ENCODE data around the gene MAF. TPM values are rescaled to one million over a fixed set of nuclear protein-coding genes. Genes with fewer than 3 reads are reported as not detected.
A peak's percentile ranks its signal among the peaks of the same experiment; 100 is the strongest.

Gene MAF
- total RNA-seq, 4 donors from 2014 or later = 75.3 to 160 (median 115) TPM

DNA sequence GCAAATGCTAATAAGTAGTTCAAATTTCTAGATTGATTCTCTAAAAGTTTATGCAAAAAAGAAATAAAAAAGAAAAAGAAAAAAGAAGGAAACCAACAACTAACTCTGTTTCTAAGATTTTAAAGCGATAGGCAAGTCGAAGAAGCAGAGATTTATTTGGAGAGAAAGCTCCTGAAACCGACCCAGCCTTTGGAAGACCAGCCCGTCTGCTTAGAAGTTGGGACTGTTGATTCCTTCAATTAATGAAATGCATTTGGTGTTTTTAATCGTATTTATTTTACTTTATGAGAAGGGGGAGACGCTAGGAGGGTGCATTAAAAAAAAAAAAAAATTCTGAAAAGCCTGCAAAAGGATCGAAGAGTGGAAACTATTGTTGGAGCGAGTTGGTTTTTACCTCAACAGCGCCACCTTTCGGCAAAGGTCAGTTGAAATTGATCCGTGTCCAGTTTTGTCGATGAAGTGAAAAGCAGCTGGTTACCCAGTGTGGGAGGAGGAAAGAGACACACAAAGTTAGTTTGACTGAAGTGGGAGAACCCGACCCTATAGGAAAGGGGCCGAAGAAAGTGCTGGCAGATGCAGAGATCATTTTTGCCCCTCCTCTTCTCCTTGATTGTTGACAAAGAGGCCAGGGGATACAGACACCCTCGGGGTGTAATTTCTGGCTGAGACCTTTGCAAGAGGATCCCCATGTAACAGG is 1.5 kb upstream of the MAF start:
- Histone ChIP-seq H3K36me3 (no peaks in the 10 kb centered on the region), H3K4me1 (peaks cover 0 to 28% (median 6%) of the 10 kb centered on the region in 4 donors), H3K27ac (peak overlapping the region; percentile 91 to 96 (median 94)), H3K9me3 (no peaks in the 10 kb centered on the region), H3K4me3 (peak overlapping the region; percentile 62 to 91 (median 78)), H3K27me3 (no peaks in the 10 kb centered on the region)
- 1 to 2% methylated on average over 15 of the region's 15 CpGs for WGBS, 2 donors
- peak; percentile 79 to 91 for DNase-seq (ENCODE audit: low spot score in 2 of 2)
- TF ChIP-seq EP300 (IDR thresholded peaks at IDR 0.05) = peak in 1 of 2 donors; percentile 67
- TF ChIP-seq POLR2A (IDR thresholded peaks at IDR 0.05) = no peak
- TF ChIP-seq, protein P1, sequence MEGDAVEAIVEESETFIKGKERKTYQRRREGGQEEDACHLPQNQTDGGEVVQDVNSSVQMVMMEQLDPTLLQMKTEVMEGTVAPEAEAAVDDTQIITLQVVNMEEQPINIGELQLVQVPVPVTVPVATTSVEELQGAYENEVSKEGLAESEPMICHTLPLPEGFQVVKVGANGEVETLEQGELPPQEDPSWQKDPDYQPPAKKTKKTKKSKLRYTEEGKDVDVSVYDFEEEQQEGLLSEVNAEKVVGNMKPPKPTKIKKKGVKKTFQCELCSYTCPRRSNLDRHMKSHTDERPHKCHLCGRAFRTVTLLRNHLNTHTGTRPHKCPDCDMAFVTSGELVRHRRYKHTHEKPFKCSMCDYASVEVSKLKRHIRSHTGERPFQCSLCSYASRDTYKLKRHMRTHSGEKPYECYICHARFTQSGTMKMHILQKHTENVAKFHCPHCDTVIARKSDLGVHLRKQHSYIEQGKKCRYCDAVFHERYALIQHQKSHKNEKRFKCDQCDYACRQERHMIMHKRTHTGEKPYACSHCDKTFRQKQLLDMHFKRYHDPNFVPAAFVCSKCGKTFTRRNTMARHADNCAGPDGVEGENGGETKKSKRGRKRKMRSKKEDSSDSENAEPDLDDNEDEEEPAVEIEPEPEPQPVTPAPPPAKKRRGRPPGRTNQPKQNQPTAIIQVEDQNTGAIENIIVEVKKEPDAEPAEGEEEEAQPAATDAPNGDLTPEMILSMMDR (IDR thresholded peaks at IDR 0.05) = peak; percentile 72 to 80 (median 78)

DNA sequence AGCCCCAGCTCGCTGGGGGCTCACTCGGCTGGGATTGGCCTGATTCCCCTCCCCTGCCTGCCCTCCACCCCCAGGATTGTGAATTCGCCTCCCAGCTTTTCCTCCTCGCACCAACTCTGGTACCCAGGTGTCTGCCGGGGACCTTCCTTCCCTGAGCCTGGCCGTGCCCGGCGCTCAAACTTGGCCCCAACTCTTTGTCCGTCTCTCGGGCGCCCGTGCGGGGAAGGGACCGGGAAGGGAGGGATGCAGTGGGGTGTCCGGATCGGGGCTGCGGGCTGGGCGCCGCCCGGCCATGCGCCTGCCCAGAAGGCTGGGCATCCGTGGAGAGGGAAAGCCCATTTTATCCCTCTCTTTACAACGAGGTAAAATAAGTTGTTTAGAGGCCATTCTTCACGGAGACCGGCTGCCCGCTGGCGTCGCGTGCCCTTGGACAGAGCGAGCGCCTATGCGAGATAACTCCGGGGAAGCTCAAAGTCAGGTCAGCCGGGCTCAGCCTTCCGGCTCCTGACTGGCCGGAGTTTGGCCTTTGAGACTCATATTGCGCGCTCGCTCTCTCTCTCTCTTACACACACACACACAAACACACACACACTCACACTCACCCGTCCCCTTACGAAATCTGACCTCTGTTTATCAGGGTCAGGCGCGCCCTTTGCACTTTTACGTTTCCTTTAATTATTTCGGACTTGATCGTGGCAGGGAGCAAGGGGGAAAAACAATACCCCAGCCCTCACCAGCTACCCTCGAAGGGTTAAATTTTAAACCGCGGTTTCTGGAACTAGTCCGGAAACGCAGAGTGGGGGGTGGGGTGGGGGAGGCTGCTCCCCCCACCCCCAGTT is 774 bp upstream of the MAF start:
- TF ChIP-seq EP300 (IDR thresholded peaks at IDR 0.05) (peak in 1 of 2 donors; percentile 2), POLR2A (IDR thresholded peaks at IDR 0.05) (peak; percentile 7 to 19)
- TF ChIP-seq, protein P1 (IDR thresholded peaks at IDR 0.05) = no peak
- WGBS, 2 donors = 0 to 1% methylated on average over 44 to 50 of the region's 51 CpGs
- peak in 1 of 2 donors; percentile 41 for DNase-seq (ENCODE audit: low spot score in 2 of 2)

DNA sequence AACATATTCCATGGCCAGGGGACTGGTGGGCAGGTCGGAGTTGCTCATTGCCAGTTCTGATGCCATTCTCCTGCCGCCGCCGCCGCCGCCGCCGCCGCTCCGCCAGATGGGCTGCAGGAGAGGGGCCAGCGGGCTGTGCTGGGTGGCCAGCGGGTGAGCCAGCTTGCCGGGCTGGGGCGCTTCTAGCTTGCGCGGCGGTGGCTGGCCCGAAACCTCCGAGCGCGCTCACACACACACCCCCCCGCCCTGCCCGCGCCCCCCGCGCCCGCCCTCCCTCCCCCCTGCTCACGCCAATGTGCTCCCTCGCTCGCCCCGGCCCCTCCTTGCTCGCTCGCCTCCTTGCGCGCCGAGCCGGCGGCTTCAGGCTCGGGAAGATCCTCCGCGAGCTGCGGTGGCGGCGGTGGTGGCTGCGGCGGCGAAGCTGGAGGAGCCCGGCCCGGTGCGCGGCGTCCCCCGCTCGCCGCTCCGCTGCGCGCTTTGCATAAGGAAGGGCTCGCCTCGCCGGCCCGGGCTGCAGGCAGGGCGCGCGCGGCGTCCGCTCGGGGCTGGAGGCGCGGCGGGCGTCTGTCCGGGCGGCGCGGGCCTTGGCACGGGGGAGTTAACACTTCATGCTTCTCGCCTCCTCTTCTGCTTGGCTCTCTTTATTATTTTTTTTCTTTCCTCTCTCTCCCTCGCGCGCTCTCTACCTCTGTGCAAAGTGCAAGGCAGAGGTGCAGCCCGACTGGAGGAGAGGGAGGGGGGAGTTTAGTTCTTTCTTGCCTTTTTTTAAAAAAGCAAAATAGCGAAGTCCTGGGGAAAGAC is 500 bp downstream of the MAF start:
- TF ChIP-seq EP300 (IDR thresholded peaks at IDR 0.05) (peak in 1 of 2 donors; percentile 61), POLR2A (IDR thresholded peaks at IDR 0.05) (no peak)
- TF ChIP-seq, protein P1 (IDR thresholded peaks at IDR 0.05) = no peak
- Histone ChIP-seq H3K4me1 (peaks cover 0 to 20% (median 2%) of the 10 kb centered on the region in 4 donors), H3K36me3 (no peaks in the 10 kb centered on the region), H3K27ac (peak overlapping the region; percentile 91 to 96 (median 94)), H3K4me3 (peak overlapping the region; percentile 62 to 91 (median 79)), H3K27me3 (no peaks in the 10 kb centered on the region), H3K9me3 (no peaks in the 10 kb centered on the region)
- DNase-seq (ENCODE audit: low spot score in 2 of 2) = no peak
- WGBS, 2 donors = 0 to 1% methylated on average over 42 to 75 of the region's 84 CpGs

More for the DNA sequence above, 774 bp upstream of the MAF start:
- Histone ChIP-seq H3K4me3 (peak overlapping the region; percentile 62 to 91 (median 78)), H3K36me3 (no peaks in the 10 kb centered on the region), H3K27ac (peak overlapping the region; percentile 91 to 96 (median 94)), H3K4me1 (peaks cover 0 to 25% (median 6%) of the 10 kb centered on the region in 4 donors), H3K9me3 (no peaks in the 10 kb centered on the region), H3K27me3 (no peaks in the 10 kb centered on the region)

DNA sequence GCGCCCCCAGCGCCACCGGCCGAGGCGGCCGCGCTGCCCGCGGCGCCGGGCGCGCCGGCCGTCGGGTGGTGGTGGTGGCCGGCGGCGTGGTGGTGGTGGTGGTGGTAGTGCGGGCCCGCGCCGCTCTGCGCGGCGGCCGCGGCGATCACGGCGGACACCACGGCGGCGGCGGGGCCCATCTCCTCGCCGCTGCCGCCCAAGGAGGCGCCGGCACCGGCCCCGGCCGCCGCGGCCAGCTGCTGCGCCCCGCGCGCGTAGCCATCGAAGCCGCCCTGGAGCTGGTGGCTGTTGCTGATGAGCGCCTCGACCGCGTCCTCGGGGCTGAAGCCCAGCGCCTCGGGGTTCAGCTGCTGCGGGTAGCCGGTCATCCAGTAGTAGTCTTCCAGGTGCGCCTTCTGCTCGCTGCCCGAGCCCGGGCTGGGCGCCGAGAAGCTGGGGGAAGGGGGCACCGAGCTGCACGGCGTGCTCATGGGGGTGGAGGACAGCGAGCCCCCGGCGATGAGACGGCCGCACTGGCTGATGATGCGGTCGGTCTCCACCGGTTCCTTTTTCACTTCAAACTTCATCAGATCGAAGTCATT is 1.2 kb downstream of the MAF start:
- no peaks in the 10 kb centered on the region for H3K27me3 ChIP-seq
- 0 to 1% methylated on average over 45 to 58 of the region's 79 CpGs for WGBS, 2 donors
- peaks cover 0 to 21% (median 4%) of the 10 kb centered on the region in 4 donors for H3K4me1 ChIP-seq
- TF ChIP-seq, protein P1 (IDR thresholded peaks at IDR 0.05) = no peak
- TF ChIP-seq EP300 (IDR thresholded peaks at IDR 0.05) (no peak), POLR2A (IDR thresholded peaks at IDR 0.05) (no peak)
- peak overlapping the region; percentile 91 to 96 (median 94) for H3K27ac ChIP-seq
- no peaks in the 10 kb centered on the region for H3K9me3 ChIP-seq
- DNase-seq (ENCODE audit: low spot score in 2 of 2) = no peak
- peak overlapping the region; percentile 62 to 91 (median 79) for H3K4me3 ChIP-seq
- H3K36me3 ChIP-seq = no peaks in the 10 kb centered on the region

All from tibial nerve (tissue), 4 donors.